HG02884 (cell line): ENCODE measurements around the gene FAAH.

Source experiments
- ATAC-seq: cut with Tn5 transposase; IDR thresholded peaks from one replicate; pipeline ENCODE4 v1.9.1; 2021; ENCODE audit warnings: mild to moderate bottlenecking, moderate library complexity; ENCODE audit not compliant: unreplicated experiment

Gene FAAH

DNA sequence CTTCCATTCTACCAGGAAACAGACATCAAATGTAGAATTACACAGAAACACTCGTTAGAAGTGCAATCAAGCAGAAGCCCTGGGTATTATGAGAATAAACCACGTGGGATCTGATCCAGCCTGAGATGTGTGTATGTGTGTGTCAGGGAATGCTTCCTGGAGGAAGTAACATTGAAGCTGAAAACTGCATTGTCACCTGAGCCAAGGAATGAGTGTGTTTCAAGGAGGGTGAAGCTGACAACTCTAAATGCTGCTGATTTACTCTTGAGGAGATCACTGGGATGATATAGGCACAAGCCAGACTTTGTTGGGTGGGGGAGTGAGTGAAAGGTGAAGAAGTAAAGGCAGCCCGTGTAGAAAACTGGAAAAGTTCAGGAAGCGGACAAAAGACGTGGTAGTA lies 27.6 kb downstream of the FAAH start:
- no peak for ATAC-seq

DNA sequence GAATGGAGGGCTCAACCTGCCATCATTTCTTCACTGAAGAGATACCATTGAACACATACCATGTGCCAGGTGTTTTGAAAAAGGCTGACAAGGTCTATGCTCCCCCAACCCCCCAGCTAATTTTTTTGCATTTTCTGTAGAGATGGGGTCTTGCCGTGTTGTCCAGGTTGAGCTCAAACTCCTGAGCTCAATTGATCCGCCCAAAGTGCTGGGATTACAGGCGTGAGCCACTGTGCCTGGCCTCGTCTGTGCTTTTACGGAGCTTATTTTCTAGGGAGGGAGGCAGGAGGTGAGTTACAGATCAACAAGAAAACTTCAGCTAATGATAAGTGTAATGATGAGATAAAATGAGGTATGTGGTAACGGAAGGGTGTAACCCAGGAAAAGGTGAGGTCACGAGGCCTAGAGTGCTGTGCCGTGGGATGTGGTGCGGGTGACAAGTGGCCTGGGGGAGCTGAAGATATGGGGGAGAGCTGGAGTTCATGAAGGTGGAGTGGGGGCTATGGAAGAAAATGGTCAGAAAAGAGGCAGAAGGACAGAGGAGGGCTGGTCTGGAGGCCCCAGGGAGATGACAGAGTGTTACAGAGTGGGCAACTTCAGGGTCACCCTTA lies 28.2 kb downstream of the FAAH start:
- no peak for ATAC-seq

DNA sequence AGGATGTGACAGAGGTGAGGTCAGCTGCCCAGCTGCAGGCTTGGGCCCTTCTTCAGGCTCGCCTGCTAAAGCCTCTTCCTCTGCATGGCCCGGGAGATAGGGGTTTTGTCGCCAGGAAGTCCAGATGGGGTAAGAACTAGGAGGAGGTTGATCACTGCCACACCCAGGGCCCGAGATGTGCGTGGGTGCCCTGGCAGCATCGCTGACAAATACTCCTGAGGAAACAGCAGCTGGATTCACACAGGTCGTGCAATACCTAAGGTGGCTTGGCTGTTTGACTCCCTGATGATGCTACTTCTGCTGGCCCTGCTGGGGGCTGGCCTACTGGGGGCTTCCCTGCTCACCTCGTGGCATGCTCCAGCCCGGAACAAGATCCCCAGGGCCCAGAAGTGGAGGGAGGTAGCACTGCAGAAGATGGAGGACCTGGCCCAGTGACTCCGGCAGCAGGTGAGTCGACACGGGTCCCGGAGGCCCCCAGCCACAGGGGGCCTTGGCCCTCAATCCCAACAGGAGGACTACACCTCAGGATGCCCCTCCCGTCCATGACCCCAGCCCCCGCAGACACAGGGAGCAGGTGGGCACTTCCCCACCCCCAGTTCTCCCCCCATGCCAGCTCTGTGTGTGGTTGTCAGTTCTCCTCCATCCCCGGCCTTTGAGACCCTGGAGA lies 29.6 kb downstream of the FAAH start:
- no peak for ATAC-seq

DNA sequence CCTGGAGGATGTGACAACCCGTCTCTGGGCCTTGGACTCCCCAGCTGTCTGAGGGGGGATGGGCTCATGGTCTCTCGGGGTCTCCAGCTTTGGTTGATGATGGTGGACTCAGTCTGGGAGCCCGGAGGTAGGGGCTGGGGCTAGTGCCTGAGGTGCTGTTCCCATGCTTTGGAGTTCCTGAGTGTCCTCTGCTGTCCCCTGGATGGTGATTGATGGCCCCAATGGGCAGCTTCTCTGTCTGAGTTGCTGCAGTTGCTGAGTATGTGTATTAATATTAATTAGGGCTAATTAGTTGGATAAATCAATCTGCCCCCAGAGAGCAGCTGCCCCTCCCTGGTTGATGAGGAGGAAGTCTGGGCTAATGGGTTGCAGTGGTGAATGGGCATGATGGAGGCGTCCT lies 30.6 kb downstream of the FAAH start:
- ATAC-seq = no peak

DNA sequence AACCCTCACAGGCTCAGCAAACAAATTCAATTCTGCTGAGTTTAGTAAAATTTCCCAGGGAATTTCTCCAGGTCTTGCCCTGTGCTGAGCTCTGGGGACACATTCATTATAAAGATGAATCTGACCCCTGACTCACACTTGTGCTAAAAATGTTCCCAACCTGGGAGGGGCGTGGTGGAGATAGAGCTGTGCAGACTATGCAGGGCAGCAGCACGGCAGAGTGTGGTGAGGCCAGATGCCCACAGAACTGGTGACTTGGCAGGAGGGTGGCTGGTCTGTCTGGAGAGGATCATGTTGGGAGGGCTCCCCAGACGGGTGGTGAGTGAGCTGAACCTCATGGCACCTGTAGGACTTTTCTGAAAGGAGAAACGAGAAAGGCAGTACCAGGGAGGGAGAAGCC lies 31.6 kb downstream of the FAAH start:
- no peak for ATAC-seq

DNA sequence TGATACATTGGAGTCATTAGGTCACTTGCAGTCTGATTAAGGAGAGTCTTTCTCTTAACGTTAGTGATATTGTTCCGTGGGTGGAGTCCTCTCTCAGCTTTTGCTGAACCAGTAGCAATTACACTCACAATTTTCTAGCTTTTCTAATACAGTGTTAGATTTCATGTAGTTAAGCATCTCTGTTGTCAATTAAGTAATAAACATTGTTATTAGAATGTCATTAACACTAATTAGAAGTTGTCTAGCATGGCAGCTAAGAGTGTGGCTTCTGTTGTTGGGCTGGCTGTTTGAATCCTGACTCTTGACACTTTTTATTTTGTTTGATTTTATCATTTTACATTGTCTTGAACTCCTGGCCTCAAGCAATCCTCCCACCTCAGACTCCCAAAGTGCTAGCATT lies 33.4 kb downstream of the FAAH start:
- ATAC-seq = no peak

DNA sequence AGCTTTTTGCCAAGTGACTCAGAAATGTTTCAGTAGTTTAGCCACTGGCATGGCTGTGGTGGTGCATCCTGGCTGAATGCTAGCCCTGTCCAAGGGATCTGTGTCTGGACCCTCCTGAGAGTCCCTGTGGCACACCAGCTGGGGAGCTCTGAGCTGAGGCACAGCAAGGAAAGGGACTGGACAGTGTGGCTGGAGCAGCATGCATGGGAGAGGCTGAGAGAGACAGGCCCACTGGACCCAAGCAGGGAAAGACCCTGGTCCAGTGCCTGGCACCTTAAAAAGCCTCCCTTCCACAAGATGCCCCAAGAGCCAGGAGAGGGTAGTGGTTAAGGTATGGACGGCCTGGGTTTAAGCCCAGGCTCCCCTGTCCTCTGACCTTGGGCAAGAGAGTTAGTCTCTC lies 35.3 kb downstream of the FAAH start:
- ATAC-seq = no peak

DNA sequence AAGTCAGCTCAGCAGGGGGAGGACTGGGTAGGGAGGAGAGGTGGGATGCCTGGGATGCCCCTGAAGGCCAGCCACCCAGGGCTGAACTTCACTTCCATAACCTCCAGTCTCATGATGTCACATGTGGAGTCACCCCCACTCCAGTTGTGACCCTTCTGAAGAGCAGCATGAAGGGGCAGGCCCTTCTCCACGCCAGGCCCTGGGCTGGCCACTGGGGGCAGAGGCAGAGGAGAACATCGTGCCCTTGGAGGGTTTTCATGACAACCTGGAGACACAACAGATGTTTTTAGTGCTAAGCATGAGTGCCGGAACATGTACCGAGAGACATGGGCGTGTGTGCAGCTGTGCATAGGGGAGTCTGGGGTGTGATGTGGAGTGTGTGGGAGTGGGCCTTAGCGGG lies 37.6 kb downstream of the FAAH start:
- no peak for ATAC-seq

DNA sequence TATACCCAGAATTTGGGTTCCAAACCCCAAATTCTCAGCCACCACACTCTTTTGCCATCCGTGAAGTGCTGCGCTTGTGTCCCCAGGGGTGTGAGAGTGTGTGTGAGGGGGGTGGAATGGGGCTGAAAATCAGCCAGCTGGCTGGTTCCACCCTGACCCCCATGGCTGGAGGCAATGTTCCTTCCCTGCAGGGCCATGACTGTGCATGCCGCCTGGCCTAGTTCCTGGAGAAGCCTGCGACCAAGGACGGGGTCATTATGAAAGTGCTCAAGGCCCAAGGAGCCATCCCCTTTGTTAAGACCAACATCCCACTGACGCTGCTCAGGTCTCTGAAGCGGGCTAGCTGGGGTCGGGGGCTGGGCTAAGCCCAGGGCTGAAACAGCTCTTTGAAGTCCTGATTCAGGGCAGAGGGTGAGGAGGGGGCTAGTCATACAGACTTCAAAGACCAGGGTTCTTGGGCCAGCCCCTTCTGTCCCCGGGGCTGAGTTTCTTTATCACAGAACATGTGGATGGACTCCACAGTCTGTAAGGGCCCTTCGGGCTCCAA lies 38.7 kb downstream of the FAAH start:
- ATAC-seq = no peak

DNA sequence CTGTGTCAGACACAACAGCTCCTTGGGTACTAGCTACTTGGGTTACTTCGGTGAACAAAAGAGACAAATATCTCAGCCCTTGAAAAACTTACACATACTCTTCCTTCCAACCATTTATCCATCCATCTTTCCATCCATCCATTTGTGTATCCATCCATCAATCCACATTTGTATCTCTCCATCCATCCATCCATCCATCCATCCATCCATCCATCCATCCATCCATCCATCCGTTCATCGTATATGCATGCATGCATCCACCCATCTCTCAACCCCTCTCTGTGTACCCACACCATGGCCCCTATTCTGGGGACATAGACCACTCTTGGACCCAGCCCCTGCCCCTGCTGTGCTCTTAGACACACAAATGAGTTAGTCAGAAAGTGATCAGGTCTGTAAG lies 40.2 kb downstream of the FAAH start:
- no peak for ATAC-seq

DNA sequence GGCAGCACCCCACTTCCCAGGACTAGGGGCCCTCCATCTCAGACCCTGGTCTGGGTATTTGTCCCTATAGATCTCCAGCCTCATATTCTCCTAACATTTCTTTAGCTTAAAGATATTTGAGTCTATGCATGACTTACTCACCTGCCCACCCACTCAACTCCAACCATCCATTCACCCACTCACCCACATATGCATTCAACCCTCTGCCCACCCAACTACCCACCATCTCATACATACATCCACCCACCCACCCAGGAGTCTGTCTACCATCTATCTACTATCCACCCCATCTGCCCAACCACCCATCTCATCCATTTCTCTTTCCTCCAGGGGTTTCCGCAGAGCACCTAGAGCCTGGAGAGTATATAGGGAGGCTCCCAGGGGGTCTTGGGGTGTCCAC lies 42.7 kb downstream of the FAAH start:
- ATAC-seq = no peak

DNA sequence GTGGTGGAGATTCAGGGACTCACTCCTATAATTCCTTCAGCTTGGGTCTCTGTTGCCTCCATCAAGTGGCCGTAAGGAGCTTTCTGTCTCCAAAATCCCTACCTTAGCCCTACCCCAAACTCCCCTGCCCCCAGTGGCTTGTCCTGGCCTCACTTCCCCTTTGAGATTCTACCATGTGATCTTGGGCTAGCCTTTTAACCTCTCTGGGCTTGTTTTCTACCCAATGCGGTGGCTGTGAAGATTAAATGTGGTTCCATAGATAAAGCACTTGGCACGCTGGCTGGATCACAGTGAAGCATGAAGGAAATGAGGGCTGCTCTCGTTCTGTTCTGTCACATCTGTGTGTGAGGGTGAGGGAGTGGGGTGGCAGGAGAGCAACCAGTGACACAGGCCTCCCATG lies 43.6 kb downstream of the FAAH start:
- ATAC-seq = no peak

DNA sequence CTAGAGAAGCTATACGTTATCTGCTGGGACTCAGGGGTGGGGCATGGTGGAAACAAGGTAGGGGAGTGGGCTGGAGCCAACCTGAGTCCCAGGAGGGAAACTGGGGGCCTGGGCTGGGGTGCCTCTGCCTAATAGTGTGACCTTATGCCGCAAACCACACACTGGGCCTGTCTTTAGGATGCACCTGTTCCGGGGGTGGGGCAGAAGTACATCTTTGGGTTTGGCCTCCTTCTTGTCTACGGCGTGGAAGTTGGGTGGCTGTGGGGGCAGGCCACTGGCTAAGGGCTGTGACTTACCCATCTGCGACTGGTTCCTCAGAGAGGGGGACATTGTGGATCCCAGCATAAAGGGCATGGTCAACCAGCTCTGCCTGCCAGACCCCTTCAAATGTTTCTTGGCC lies 44.2 kb downstream of the FAAH start:
- ATAC-seq = no peak

DNA sequence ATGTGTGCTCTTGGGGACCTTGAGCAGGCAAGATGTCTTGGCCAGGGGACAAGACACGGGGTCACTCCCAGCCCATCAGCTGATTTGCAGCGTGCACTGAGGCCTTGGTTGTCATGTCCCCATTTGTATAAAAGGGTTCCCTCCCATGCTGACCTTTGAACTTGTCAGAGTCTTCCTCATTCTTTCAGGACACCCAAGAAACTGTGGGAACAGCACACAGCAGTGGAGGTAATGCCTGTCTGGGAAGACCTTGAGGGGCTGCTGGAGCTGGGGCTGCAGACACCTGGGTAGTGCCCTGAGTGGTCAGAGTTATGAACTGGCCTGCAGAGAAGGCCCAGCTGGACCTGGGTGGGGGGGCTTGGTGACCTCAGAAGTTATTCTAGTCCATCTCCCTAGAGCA lies 46.4 kb downstream of the FAAH start:
- ATAC-seq = no peak

DNA sequence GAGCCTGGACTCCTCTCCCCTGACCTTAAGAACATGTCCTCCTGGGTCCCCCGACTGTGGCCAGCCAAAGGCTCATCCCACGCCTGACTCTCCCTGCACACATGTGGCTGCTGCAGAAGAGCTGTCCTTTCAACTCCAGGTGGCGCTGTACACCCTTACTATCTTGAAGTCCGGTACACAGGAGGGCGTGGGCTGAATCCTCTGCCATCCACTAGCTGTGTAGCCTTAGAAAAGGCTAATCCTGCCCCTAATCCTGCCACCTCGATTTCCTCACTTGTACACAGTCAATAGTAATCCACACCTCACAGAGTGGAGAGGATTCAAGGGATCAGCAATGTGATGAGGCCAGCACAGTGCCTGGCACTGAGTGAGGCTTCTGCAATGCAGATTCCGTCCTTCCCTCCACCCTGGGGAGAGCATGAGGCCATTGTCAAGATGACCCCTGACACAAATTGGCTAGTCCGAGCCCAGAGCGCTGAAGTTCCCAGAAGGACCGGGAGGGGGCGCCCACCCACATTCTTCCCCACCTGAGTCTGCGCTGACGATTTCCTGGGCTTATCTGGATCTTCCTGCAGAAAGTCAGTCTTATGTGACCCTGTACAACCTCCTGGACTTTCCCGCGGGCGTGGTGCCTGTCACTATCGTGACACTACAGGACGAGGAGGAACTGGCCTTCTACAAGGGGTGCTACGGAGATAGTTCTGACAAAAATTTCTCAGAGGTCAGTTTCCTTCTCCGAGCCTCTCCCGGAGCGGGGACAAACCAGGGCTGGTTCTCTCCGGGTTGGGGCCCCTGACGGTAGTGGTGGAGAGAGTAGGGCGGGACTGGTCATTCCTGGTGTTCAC lies 48.4 kb downstream of the FAAH start:
- ATAC-seq = peak; percentile 64

DNA sequence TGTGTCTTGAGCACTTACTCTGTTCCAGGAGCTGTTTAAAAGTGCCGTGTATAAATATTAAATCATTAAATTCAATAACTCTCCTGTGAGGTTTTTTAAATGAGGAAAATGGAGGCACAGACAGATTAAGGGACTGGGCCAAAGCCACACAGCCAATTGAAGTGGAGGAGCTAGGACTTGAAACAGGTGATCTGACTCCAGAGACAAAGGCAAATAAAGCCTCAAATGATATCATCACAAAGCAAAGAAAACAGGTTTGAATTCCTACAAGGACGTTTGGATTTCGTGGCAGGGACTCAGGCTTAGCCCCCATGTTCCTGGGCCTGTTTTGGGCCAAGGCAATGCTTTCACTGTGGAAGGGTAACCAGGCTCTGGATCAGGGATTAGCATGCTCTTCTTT lies 50.3 kb downstream of the FAAH start:
- ATAC-seq = no peak

DNA sequence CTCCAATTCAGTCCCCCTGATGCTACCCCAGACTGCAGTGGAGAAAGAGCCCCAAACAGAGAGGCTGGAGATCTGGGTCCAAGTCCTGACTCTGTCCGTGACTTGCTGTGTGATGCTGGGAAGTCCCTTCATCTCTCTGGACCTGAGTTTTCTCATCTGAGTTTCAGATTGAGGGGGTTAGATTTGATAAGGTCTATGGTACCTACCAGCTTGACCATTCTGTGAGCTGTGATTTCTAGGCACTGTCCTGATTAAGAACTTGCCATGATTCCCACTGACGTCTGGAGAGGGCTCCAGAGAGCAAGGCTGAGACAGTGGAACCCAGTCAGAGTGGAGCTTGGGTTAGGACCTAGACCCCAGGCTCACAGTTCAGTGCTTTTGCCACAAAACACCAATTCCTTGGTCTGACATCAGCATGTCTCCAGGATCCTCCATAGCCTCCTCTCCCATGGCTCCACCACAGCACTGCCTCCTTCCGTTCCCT lies 51.7 kb downstream of the FAAH start:
- ATAC-seq = no peak

DNA sequence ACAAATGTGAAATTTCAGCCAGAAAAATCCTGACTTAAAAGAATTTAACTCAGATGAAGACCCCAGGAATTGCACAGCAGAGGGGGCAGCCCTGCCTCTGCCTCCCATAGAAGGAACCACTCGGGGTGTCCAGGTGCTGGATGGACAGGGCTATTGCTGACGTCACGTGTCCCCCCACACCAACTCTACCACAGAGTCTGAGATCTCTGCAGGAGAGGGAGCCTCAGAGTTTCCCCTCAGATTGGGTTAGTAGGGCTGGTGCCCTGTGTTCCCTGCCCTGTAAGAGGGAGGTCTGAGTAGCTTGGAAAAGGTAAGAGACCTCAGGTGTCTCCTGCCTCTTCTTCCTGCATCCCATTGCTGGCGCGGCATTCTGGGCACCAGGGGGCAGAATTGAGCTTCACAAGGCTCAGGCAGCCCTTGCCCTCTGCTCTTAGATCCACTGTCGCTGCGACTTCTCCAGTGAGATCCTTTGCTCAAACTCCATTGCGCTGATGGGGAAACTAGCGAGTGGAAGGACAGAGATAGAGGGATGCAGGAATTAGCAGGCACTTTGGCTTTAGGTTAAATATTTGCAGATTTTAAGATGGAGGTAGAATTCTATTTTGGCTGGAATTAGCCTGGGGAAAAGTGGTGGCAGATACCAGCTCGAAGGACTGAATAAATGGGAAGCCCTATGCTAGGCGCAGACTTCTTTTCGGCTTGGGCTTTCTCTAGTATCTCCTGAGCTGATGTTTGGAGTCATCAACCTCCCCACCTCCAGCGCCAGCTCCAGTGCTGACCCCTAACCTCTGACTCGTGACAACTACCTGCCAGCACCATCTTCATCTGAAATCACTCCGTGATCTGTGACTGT lies 52.8 kb downstream of the FAAH start:
- ATAC-seq = no peak

DNA sequence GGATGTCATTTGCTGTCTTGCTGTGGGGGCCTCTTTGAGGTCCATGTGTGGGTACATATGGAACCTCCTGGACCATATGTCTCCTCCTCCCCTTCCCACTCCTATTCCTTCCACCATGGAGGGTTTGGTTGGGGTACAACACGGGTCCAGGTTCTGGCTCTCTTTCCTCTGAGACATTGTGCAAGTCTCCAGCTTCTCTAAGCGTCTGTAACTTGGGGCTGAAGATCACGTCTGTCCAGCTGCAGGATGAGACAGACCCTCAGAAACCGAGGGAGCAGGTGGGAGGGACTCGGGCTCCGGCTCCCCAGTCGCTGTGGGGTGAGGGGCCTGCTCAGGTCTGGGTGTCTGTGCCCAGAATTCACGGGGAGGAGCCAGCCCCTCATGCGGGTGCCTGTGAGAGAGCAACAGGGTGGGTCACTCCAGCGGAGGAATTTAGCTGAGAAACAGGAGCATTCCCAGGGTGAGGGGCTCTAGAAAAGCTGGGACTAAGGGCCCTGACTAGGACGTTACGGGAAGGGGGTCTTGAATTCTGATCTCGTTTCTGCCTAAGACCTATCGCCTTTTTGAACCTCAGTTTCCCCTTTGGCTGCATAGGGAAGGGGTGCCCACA lies 53.5 kb downstream of the FAAH start:
- ATAC-seq = no peak

DNA sequence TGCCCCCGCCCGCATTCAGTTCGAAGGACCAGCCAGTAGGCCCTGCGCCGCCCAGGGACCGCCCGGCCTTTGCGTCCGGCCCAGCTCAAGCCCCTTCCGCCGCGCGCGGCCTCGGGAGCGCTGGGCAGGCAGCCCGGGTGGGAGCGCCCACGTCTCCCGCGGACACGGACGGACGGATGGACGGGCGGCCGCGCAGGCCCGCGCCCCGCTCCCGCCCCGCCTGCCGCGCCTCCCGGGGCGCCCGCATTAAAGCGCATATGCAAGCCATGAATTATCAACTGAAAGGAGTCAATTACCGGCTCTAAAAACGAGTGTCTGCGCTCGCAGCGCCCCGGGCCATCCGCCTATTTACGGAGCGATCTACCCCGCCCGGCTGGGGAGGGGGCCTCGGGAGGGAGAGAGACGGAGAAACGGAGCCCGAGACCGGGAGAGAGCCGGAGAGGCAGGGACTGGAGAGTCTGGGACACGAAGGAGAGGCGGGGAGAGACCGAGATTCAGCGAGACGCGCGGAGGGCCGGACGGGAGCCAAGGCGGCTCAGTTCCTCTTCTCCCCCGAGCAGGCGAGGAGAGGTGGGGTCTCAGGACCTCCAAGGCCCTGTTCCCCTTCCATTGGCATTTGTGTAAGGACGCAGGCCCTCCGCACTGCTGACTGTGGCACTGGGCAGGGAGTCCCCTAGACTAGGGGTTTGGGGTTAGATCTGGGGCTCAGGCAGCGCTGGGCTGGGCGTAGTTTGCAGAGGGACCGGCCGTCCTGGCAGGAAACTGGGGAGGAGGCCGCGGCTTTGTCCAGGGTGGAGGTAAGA lies 54.2 kb downstream of the FAAH start:
- ATAC-seq = no peak
